VCaP (cell line): ENCODE data around the gene OFD1.

Experiments
- H3K27ac ChIP-seq: fragments of 450-650 bp; 2 replicates; pipeline ENCODE4 v1.5.1; 2017
- CTCF ChIP-seq: fragments of 450-650 bp; conservative IDR thresholded peaks from 2 replicates; pipeline ENCODE4 v1.5.1; 2017; ENCODE audit warnings: mild to moderate bottlenecking, moderate library complexity

Gene OFD1

GRCh38 chrX:13695601-13696115, 38.9 kb upstream of the OFD1 start:
- no peak overlapping the region for H3K27ac ChIP-seq
- no peak for TF ChIP-seq CTCF

GRCh38 chrX:13697455-13697854, 37.1 kb upstream of the OFD1 start:
- no peak overlapping the region for H3K27ac ChIP-seq
- TF ChIP-seq CTCF: no peak

- no peak for TF ChIP-seq CTCF
- H3K27ac ChIP-seq: no peak overlapping the region
These were observed 36.6 kb upstream of the OFD1 start for GRCh38 chrX:13697976-13698375.

- no peak overlapping the region for H3K27ac ChIP-seq
- TF ChIP-seq CTCF: no peak
These were observed 36.1 kb upstream of the OFD1 start for GRCh38 chrX:13698432-13698831.

GRCh38 chrX:13699183-13699826, 35.2 kb upstream of the OFD1 start:
- no peak for TF ChIP-seq CTCF
- no peak overlapping the region for H3K27ac ChIP-seq

GRCh38 chrX:13700380-13700779, 34.2 kb upstream of the OFD1 start:
- H3K27ac ChIP-seq: no peak overlapping the region

GRCh38 chrX:13702111-13702789, 32.3 kb upstream of the OFD1 start:
- no peak for TF ChIP-seq CTCF
- no peak overlapping the region for H3K27ac ChIP-seq

More at GRCh38 chrX:13700380-13700779, 34.2 kb upstream of the OFD1 start:
- no peak for TF ChIP-seq CTCF
